HFF-Myc (cell line): ENCODE measurements around the gene SERINC1.
"Not testable (repeated sequence)": the region's sequence is repeated elsewhere in the genome, so short reads cannot be mapped to it uniquely, and the experiment has no call there.

ENCODE experiments used
- DNase-seq: peaks from one replicate; pipeline ENCODE4 v3.0.0-alpha.2; 2011; ENCODE audit warnings: low read depth; ENCODE audit errors: extremely low read depth
- H3K4me3 ChIP-seq: replicated peaks from 2 replicates; pipeline ENCODE4 v1.5.1; 2011; ENCODE audit warnings: low read depth, mild to moderate bottlenecking, control low read depth, low read length
- TF ChIP-seq, protein P1 (sequence below): IDR thresholded peaks from 2 replicates; pipeline ENCODE4 v1.5.1; 2012; ENCODE audit warnings: mild to moderate bottlenecking, low read depth, low read length, control low read depth; ENCODE audit errors: missing control alignments

SERINC1 gene

DNA sequence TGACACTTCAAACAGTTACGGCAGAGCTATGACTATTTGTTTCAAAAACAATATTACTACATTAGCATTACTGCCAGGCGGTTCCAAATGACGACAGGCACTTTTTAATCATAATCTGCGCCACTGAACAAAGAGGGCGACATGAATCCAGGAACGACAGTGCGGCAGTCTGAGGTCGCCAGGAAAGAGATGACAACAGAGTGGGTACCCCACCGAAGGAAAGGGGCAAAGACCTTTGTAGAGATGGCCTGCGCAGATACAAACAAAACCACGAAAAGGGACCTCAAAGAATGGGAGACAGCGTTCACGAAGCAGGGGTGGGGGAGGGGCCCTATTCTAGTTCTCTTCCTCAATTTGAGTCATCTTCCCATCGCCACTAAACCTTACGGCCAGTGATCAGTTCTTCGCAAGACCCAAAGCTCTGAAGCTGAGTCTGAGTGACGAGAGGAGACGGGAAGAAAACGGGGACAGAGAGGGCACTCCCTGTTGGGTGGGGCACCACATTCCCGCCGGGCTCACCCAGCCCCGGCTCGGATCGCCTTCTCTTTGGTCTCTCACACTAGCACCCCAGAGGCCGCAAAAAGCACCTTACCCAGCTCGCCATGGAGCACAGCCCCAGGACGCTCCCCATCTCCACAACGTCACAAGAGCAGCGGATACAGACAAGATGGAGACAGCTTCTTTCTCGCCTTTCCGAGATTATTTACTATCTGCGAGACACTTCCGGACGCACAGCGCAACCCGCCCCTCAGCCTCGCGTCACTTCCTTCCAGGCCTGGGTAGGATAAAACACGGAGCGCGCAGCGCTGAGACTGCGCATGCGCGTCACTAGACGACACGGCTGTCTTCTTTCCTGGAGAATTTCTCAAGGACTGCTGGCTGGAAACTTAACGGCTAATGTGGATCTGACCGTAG is at the start of gene SERINC1:
TSS of gene SERINC1 (minus strand) at position 701 of the 915 bp plus-strand sequence. CDS start at position 631, 70 bp downstream.
- peak within 1 kb of the TSS; percentile 92 for H3K4me3 ChIP-seq
- TF ChIP-seq, protein P1, sequence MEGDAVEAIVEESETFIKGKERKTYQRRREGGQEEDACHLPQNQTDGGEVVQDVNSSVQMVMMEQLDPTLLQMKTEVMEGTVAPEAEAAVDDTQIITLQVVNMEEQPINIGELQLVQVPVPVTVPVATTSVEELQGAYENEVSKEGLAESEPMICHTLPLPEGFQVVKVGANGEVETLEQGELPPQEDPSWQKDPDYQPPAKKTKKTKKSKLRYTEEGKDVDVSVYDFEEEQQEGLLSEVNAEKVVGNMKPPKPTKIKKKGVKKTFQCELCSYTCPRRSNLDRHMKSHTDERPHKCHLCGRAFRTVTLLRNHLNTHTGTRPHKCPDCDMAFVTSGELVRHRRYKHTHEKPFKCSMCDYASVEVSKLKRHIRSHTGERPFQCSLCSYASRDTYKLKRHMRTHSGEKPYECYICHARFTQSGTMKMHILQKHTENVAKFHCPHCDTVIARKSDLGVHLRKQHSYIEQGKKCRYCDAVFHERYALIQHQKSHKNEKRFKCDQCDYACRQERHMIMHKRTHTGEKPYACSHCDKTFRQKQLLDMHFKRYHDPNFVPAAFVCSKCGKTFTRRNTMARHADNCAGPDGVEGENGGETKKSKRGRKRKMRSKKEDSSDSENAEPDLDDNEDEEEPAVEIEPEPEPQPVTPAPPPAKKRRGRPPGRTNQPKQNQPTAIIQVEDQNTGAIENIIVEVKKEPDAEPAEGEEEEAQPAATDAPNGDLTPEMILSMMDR: no peak
- DNase-seq: peak; percentile 81

DNA sequence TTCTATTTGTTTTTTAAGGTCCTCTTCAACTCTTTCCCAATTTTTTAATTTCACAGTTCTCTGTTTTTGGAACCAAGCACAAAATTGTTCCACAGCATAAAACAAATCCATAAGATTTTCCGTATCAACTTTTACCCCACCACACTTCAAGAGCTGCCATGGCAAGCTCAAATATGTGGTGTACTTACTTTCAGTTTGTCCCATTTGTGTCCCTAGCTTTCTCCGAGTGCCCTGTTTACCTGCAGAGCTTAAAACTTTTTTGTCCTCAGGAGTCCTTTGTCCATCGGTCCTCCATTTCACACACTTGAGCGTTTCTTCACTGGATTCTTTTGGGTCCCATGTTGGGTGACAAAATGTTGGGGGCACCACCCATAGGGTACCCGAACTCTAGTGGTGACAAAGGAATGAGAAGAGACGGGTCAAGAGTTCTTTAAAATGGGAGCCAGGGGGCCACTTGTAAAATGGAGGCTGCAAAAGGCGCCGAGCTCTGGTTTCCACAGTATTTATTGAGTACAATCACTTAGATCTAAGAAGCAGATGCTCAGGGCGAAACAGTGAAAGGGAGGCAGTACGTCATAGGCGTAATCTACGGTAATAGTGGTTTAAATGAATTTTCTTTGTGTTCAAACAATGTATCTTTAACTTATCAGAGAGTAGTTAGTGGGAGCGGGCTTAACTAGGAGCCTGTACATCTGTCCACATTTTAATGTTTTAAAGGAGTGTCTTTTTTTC is 39.8 kb upstream of the SERINC1 start:
- no peak for DNase-seq
- H3K4me3 ChIP-seq: no peak overlapping the region
- TF ChIP-seq, protein P1: no peak

DNA sequence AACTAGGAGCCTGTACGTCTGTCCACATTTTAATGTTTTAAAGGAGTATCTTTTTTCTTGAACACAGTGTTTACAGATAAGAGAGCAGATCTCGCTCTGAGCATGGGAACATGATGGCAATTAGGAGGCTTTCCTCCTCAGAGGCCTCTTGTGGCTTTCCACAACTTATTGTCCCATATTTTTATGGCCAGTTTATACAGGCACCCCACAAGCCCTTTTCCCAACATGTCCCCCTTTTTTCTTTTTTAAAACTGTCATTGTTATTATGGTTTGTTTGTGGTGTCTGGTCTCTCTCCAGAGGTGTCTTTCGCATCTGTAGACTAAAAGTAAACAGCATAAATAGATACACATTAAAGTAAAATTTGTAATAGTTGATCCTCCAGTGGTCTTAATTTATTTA is 33.6 kb upstream of the SERINC1 start:
- not testable (repeated sequence) for H3K4me3 ChIP-seq, DNase-seq

DNA sequence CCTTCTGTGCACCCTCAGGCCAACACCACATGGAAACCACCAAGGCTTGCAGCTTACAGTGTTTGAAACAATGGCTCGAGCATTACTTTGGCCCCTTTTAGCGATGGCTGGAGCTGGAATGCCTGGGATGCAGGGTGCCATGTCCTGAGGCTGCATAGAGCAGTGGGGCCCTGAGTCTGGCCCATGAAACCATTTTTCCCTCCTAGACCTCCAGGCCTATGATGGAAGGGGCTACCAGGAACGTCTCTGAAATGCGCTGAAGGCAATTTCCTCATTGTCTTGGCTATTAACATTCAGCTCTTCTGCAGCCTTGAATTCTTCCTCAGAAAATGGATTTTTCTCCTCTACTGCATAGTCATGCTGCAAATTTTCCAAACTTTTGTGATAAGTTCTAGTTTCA is 29.9 kb upstream of the SERINC1 start:
- H3K4me3 ChIP-seq: no peak overlapping the region
- no peak for DNase-seq
- TF ChIP-seq, protein P1: no peak

DNA sequence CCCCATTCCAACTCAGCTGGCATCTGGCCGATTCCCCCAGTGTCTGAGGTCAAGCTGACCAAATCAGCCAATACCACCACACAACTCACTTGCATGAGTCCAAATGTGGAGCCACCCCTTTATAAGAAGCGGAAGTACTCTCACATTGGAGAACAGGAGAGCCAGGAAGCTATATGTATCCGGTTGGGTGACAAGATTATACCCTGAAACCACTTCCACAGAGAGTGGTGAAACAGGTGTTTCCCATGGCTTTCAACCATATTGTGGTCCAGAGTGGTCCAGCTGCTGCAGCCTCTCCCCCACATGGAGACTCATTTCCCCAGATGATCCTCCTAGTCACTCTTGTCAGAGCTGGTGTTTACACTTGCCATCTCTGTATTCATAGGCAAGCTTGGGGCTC is 24.0 kb upstream of the SERINC1 start:
- DNase-seq: no peak
- TF ChIP-seq, protein P1: no peak
- no peak overlapping the region for H3K4me3 ChIP-seq

DNA sequence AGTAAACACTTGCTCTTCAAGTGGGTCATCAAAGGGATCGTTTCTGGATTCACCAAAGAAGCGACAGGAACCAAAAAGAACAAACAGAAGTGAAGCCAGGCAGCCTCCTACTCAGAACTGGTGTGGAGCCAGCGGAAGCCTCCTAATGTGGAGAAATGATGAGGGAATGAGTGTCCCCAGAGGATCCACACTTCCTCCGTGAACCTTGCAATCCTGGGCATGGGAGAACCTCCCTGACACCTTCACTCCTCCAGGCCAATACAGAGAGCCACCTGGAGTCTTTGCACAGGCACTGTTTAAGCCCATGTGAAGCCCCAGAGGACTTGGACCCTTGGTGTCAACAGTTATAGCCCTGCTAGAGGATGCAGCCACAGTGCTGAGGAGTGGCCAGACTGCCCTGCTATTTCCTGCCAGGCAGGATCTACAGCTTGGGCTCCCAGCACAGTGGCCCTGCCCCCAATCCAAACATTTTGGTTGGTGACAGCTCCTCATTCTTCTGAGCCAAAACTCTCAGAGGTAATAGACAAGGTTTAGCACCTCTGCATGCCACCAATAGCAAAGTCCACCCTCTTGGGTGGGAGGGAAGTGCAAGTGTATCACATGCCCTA is 23.2 kb upstream of the SERINC1 start:
- no peak for DNase-seq
- H3K4me3 ChIP-seq: no peak overlapping the region
- TF ChIP-seq, protein P1: no peak

DNA sequence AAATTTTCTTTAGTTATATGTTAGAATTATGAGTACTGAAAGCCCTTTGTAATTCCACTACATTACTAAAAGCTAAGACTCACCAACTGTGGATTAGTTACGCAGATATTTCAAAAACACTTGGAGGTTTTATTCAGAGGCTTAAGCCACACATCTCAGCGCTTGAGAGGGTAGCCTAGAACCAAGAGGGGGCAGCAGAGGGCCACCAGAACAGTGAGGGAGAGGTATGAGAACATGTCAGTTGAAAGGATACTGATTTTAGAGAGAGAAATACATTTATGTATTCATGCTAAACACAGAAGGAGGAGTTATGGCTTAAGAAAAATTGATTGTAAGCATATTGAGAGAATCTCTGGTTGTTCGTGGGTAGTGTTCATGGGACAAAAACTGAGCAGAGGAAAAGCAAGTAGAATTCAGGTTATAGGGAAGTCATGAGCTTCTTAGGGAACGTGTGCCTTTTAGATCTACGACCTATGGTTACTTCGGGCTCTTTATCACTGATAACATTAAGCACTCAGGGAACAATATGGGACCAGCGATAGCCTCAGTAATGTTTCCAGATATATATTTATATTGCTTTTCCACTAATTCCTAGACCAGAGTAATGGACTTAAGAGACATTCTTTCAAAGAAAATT is 20.4 kb upstream of the SERINC1 start:
- DNase-seq: peak; percentile 21
- TF ChIP-seq, protein P1: peak; percentile 94
- no peak overlapping the region for H3K4me3 ChIP-seq
